Right kidney (tissue), 1 donor: ENCODE data around the gene TMEM219.

ENCODE experiments used
- DNase-seq: peaks from one replicate; pipeline ENCODE4 v3.0.0-alpha.2; 2016

Gene TMEM219

DNA sequence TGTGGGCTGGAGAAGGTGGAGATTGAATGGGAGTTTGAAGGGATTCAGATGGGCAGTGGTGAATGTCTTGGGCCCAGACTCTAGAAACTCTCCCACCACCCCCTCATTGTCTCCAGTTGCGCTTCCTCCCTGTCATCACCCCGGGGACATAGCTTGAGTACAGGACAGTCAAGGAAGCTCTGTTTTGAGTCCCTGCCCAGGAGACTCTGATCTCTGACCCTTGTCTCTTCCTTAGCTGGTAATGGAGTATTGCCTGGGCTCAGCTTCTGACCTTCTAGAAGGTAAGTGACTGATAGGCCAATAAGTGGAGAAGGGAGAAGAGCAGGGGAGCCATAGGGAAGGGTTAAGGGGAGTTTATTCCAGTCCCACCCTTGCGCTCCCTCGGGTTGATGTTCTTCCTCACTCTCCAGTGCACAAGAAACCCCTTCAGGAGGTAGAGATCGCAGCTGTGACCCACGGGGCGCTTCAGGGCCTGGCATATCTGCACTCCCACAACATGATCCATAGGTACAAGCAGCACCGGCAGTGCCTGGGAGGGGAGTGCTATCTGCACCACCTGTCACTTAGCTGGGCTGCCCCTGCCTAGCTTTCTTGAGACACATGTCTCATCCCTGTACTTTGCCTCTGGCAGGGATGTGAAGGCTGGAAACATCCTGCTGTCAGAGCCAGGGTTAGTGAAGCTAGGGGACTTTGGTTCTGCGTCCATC lies 16.8 kb downstream of the TMEM219 start:
- DNase-seq: no peak

DNA sequence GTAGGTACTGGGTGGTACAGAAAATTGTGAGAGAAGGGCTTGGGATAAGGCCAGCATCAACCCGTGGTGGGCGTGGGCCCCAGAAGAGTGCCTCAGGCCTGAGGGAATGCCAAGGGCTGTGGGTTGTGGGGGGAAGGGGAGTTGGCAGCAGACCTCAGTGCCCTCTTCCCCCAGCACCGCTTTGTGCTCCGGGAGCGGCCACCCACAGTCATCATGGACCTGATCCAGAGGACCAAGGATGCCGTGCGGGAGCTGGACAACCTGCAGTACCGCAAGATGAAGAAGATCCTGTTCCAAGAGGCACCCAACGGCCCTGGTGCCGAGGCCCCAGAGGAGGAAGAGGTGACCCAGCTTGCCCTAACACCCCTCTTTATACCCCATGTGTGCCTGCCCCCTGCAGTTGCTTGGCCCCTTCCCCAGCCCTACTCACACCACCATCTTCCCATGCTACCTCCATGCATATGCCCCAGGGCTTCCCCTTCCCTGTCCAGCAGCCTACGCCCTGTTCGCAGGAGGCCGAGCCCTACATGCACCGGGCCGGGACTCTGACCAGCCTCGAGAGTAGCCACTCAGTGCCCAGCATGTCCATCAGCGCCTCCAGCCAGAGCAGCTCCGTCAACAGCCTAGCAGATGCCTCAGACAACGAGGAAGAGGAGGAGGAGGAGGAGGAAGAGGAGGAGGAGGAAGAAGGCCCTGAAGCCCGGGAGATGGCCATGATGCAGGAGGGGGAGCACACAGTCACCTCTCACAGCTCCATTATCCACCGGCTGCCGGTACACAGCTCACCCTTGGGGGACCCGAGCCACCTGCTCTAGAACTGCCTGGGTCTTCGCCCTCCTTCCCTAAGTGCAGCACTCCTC lies 20.9 kb downstream of the TMEM219 start:
- no peak for DNase-seq

DNA sequence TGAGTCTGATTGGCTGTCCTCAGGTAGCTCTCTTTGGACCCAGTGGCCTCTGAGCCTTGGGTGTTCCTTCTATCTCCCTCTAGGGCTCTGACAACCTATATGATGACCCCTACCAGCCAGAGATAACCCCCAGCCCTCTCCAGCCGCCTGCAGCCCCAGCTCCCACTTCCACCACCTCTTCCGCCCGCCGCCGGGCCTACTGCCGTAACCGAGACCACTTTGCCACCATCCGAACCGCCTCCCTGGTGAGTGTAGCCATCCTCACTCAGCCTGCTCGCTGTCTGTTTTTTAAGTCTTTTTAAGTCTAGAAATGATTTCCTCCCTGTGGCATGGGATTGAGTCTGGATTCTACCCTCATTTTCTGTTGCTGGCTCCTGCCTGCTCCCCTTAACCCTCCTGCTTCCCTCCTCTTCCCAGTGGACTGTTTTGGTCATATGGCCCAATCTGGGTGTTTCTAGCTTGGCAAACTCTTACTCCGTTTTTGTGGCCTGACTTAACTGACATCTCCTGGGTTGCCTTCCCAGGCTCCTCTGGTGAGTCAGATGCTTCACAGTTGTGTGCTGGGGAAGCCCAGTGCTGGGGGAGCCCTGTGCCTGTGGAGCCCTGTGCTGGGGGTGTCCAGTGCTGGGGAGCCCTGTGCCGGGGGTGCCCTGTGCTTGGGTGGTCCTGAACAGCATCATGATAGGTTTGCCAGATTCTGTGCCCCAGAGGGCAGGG lies 21.7 kb downstream of the TMEM219 start:
- no peak for DNase-seq

DNA sequence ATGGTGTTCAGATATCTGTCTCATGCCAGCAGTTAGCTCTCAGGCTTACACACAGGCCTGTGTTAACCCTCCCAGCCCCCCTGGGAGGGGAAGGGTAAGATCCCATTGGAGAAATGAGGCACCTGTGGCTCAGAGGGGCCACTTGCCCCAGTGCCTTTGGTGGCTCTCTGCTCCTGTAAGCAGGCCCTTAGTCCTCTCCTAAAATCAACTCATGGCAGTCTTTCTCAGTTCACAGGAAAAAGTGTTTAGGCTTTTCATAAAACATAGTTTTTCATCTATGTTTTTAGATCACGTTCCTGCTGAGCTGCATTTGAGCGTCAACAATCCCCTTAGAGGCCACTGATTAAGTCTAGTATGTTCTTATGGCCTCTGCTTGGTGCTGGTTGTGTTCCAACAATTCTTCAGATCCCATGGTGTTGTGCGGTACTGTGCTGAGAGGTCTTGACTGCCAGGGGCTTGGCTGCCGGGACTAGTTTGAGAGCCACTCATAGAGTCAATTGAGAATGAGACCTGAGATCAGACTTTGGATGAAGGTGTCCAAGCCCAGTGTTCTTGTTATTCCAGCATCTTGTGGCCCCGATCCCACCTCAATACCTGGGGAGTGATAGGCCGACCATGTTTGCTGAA lies 22.4 kb downstream of the TMEM219 start:
- DNase-seq: no peak

DNA sequence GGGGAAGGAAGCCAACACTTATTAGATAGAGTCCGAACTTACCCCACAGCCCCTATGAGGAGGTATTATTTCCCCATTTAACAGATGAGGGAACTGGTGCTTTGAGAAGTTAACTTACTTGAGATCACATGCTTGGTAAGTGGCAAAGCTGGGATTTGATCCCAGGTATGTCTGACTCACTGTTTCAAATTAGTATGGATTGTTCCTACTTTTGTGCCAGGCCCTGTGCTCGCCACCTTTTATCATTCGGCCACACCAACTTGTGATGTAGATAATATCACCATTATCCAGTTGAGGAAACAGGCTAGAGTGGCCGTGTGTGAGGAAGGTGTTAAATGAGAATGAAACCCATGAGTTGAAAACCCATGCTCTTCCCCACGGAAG lies 22.9 kb downstream of the TMEM219 start:
- no peak for DNase-seq

DNA sequence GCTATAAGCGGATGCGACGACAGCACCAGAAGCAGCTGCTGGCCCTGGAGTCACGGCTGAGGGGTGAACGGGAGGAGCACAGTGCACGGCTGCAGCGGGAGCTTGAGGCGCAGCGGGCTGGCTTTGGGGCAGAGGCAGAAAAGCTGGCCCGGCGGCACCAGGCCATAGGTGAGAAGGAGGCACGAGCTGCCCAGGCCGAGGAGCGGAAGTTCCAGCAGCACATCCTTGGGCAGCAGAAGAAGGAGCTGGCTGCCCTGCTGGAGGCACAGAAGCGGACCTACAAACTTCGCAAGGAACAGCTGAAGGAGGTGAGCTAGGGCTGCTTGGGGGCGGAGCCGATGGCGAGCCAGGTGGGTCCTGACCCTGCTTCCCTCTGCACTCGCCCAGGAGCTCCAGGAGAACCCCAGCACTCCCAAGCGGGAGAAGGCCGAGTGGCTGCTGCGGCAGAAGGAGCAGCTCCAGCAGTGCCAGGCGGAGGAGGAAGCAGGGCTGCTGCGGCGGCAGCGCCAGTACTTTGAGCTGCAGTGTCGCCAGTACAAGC lies 23.5 kb downstream of the TMEM219 start:
- no peak for DNase-seq

DNA sequence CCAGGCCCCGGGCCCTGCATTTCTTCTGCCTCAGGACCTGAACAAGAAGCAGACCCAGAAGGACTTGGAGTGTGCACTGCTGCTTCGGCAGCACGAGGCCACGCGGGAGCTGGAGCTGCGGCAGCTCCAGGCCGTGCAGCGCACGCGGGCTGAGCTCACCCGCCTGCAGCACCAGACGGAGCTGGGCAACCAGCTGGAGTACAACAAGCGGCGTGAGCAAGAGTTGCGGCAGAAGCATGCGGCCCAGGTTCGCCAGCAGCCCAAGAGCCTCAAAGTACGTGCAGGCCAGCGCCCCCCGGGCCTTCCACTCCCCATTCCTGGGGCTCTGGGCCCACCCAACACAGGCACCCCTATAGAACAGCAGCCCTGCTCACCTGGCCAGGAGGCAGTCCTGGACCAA lies 24.4 kb downstream of the TMEM219 start:
- no peak for DNase-seq

DNA sequence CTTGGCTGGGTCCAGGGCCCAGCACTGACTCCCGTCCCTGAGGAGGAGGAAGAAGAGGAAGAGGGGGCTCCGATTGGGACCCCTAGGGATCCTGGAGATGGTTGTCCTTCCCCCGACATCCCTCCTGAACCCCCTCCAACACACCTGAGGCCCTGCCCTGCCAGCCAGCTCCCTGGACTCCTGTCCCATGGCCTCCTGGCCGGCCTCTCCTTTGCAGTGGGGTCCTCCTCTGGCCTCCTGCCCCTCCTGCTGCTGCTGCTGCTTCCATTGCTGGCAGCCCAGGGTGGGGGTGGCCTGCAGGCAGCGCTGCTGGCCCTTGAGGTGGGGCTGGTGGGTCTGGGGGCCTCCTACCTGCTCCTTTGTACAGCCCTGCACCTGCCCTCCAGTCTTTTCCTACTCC lies 25.1 kb downstream of the TMEM219 start:
- no peak for DNase-seq

DNA sequence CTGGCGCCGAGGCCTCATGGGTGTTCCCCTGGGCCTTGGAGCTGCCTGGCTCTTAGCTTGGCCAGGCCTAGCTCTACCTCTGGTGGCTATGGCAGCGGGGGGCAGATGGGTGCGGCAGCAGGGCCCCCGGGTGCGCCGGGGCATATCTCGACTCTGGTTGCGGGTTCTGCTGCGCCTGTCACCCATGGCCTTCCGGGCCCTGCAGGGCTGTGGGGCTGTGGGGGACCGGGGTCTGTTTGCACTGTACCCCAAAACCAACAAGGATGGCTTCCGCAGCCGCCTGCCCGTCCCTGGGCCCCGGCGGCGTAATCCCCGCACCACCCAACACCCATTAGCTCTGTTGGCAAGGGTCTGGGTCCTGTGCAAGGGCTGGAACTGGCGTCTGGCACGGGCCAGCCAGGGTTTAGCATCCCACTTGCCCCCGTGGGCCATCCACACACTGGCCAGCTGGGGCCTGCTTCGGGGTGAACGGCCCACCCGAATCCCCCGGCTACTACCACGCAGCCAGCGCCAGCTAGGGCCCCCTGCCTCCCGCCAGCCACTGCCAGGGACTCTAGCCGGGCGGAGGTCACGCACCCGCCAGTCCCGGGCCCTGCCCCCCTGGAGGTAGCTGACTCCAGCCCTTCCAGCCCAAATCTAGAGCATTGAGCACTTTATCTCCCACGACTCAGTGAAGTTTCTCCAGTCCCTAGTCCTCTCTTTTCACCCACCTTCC lies 25.6 kb downstream of the TMEM219 start:
- DNase-seq: no peak

DNA sequence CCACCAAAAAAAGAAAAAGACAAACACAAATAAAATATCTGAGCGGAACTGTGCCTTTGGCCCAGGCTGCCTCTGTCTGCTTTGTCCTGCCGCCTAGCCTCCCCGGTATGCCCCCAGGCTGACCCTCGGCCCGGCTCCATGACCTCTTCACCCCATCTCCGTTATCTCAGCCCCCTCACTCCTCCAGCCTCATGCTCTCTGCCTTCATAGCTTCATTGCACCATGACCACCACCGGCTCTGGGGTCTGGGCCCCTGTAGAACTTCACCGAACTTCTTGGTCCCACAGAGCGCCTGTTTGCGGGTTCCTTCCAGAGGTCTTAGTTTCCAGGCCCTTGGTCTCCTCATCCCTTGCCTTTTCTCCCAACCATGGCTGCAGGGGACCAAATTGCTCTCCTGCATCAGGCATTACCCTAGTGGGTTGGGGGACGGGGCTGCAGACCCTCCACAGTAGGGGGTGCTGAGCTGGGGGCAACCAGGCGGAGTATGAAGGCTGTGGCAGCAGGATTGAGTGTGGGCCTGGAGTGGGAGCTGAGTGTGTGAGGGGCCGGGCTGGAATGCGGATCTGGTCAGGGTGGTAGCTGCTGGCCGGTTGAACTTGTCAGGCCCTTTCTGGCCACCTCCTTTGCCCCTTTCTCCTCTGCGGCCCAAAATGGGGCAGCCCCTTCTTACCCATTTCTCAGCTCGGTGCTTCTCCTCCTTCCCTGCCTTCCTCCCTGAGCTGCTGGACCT lies 26.6 kb downstream of the TMEM219 start:
- no peak for DNase-seq

DNA sequence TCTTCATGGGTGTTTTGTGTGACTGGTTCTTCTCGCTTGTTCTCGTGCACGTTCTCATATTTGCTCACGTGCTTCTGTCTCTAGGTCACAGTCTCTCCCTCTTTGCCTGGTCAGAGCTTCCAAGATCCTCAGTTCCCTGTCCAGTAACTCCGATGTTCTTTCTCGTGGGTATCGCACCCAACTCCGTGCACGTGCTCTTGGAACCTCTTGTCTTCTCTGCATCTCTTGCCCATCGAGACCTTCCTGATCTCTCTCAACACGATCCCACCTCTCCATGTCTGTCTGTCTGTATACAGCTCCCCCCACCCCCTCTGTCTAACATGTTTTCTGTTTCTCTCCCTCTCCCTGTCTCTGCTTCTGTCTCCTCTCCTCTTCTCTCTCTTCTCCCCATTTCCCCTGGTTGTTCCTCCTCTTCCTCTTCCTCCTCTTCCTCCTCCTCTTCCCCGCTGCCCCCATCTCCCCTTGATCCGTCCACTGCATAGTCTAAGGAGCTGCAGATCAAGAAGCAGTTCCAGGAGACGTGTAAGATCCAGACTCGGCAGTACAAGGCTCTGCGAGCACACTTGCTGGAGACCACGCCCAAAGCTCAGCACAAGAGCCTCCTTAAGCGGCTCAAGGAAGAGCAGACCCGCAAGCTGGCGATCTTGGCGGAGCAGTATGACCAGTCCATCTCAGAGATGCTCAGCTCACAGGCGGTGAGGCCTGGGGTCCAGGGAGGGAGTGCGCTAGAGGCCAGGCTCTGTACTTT lies 27.4 kb downstream of the TMEM219 start:
- DNase-seq: no peak

DNA sequence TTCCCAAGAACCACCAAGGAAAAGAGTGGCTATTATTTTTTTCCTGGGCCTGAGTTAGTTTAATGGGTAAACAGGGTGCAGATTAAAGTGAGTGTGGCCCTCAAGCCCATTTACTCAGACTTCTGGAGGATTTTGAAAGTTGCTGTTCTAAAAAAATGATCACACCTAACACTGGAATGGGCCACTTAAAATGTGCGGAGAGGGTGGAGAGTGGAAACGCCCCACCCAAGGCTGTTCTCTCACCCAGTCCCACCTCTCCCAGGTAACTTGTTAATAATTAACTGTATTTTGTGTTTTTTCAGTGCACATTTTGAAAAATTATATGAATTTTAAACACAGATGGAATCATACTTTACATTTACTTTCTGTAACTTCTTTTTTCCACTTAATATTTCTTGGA lies 28.2 kb downstream of the TMEM219 start:
- DNase-seq: no peak

DNA sequence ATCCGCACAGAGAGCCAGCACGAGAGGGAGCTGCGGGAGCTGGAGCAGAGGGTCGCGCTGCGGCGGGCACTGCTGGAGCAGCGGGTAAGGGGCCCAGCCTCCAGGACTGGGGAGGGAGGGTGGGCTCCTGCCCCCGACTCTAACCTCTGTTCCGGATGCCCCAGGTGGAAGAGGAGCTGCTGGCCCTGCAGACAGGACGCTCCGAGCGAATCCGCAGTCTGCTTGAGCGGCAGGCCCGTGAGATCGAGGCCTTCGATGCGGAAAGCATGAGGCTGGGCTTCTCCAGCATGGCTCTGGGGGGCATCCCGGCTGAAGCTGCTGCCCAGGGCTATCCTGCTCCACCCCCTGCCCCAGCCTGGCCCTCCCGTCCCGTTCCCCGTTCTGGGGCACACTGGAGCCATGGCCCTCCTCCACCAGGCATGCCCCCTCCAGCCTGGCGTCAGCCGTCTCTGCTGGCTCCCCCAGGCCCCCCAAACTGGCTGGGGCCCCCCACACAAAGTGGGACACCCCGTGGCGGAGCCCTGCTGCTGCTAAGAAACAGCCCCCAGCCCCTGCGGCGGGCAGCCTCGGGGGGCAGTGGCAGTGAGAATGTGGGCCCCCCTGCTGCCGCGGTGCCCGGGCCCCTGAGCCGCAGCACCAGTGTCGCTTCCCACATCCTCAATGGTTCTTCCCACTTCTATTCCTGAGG lies 29.1 kb downstream of the TMEM219 start:
- DNase-seq: no peak

DNA sequence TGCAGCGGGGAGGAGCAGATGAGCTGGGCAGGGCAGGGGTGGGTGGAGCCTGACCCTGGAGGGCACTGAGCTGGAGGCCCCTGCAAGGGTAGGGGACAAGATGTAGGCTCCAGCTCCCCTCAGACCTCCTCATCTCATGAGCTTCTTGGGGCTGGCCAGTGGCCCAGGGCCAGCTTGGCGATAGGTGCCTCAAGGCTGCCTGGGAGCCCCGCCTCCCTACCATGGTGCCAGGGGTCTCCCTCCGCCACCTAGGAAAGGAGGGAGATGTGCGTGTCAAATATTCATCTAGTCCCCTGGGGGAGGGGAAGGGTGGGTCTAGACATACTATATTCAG lies 29.7 kb downstream of the TMEM219 start:
- no peak for DNase-seq

DNA sequence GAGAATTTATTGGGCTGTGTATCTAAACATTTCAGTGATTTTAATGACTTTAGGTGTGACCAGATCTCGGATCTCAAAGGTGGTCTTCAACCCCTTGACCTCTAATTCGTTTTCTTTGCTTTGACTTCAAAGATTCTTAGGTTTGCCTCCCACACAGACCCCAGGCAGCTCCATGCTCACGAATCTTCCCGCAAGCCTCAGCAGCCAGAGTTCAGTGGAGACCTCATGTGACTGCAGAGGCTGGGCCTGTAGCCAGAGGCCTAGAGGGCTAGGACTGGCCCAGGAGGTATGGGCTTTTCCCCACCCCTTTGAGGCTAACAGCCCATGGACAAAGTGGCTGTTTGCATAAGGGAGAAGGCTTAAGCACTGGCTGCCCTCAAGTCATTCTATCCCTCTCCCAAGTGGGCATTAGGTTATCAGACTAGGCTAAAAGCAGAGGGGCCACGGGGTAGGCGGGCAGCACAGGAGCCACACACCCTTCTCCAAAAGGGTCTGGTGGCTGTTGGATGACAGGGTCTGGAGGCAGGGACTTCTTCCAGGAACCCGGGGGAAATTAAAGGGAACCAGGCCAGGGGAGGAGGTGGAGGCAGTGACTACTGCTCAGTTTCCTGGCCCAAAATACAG lies 30.6 kb downstream of the TMEM219 start:
- DNase-seq: no peak

DNA sequence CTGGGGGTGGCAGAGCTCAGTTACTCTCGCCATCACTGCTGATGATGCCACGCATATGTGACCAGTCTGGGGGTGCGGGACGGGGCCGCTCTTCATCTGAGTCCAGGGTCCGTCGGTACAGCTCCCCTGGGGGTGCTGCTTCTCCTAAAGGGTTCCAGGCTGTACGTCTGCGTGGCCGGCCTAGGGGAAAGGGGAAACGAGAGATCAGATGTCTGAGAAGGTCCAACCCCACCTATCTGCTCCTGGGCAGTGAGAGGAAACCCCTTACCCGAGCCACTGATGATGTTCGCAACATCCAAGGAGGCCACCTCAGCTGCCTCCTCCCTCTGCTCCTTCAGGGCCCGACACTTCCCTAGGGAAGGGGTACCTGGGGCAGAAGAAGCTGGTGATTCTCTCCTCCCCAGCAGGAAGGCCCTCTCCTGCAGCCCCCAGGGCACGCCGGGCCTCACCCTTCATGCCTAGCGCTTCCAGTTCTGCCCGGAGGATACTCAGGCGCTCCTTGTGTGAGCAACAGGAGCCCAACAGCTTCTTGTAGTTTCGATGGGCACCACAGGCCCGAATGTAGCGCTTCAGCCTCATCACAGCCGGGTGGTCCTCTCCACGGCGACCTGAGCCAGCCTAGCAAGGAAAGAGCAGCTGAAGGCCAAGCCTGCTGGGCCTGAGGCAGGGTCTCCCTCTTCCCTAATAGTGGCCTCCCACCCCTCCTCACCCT lies 31.5 kb downstream of the TMEM219 start:
- DNase-seq: no peak

DNA sequence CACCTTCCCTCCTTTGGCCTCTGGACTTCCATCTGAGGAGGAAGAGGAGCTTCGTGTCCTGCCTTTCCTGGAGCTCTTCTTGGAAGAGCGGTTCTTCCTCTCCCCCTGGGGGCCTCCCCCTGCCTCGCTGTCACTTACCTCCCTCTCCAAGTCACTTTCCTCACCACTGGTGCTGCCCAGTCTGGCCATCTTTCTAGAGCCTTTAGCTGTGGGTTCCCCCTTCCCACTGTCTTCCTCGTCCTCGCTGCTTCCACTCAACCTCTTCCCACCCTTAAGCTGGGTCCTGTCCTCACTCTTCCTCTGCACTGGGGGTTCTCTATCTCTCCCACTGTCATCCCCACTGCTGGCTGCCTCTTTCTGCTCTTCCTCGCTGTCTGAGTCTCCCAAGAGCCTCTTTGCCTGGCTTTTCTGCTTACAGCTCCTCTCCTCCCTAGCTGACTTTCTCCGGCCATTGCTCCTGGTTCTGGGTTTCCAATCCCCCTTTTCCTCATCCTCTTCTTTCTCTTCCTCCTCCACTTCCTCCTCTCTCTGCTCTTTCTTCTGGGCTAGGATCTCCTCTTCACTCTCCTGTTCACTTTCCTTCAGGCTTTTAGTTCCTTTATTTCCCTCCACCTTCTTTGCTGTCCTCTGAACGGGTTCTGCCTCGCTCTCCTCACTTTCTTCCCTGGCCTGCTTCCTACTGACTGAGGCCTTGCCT lies 32.2 kb downstream of the TMEM219 start:
- no peak for DNase-seq
